Neural cell (in vitro differentiated cells): Measurements from ENCODE around the gene AARSD1.

Source experiments
- EP300 ChIP-seq: fragments of 450-650 bp; conservative IDR thresholded peaks from 2 replicates; pipeline ENCODE4 v1.6.1; 2014; ENCODE audit warnings: antibody characterized with exemption, mild to moderate bottlenecking, moderate library complexity; ENCODE audit not compliant: poor library complexity, severe bottlenecking
- POLR2AphosphoS5 ChIP-seq: IDR thresholded peaks from 2 replicates; pipeline ENCODE4 v1.6.1; 2012
- REST ChIP-seq: IDR thresholded peaks from 2 replicates; pipeline ENCODE4 v1.6.1; 2012; ENCODE audit warnings: borderline replicate concordance
- TF ChIP-seq, protein P1 (sequence below): fragments of 450-650 bp; IDR thresholded peaks from 2 replicates; pipeline ENCODE4 v1.5.1; 2014; ENCODE audit warnings: antibody characterized with exemption, mild to moderate bottlenecking, moderate library complexity; ENCODE audit not compliant: poor library complexity, severe bottlenecking

GRCh38 chr17:42929497-42929844 lies 34.8 kb downstream of the AARSD1 start:
- TF ChIP-seq POLR2AphosphoS5 (no peak), REST (no peak), EP300 (no peak)
- TF ChIP-seq, protein P1, sequence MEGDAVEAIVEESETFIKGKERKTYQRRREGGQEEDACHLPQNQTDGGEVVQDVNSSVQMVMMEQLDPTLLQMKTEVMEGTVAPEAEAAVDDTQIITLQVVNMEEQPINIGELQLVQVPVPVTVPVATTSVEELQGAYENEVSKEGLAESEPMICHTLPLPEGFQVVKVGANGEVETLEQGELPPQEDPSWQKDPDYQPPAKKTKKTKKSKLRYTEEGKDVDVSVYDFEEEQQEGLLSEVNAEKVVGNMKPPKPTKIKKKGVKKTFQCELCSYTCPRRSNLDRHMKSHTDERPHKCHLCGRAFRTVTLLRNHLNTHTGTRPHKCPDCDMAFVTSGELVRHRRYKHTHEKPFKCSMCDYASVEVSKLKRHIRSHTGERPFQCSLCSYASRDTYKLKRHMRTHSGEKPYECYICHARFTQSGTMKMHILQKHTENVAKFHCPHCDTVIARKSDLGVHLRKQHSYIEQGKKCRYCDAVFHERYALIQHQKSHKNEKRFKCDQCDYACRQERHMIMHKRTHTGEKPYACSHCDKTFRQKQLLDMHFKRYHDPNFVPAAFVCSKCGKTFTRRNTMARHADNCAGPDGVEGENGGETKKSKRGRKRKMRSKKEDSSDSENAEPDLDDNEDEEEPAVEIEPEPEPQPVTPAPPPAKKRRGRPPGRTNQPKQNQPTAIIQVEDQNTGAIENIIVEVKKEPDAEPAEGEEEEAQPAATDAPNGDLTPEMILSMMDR: no peak
